Endothelial cell of hepatic sinusoid (primary cell): ENCODE data around the gene ANO10.

ENCODE experiments used
- in situ Hi-C: cut with HindIII; loops from 2 replicates; pipeline ENCODE4 v1.10.0; 2017; ENCODE audit warnings: low sequenced_read_pairs

ANO10 gene

DNA sequence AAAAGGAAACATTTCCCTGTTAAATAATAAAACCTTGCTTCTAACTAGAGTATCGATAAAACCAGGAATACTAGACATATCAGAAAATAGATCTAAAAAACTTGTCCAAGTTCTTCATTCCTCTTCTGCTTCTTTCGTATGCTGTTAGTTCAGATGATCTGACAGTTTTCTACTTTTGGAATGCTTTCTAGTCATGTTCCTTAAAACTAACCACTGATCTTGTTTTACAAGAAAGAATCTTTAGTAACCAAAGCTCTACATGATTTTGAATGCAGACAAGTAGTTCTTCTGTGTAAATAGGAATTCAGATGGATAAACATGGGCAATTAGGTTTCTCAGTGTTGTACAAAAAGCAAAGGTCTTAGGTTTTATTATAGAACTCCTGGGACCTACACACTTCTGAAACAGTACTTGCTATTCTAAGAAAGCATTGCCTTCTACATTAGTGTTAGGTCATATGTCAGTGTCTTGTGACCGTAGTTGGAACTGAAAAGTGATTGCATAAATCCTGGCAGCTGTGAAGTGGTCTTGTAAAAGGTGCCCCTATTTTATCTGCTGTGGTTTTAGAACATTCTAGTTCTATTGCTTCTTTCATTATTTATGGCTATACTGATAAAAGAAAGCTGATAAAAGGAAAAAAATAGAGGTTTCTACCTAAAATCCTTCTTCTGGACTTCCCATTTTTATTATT is 294.8 kb downstream of the ANO10 start:
- in situ Hi-C loops: no loop called here

- in situ Hi-C loops: no loop called here
Measured at GRCh38 chr3:43323541-43323940, 298.3 kb downstream of the ANO10 start.

DNA sequence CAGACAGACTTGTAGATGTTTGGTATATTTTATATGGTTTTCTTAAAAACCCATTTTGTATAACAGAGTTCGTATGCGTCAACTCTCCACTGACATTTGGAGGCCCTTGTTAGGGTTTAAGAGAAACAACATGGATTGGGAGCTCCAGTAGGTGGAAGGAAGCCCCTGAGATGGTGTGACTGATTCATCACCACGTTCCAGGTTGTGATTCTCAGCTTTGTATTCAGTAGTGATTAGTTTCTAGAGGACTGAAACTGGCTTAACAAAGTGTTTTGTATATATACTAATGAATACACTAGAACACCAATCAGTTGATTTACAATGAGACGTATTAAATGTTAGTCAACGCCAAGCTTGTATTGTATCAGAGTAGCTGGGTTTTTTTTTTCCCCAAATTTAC is 301.5 kb downstream of the ANO10 start:
- in situ Hi-C loops: no loop called here

GRCh38 chr3:43319794-43320193 is 302.0 kb downstream of the ANO10 start:
- in situ Hi-C loops: no loop called here

- in situ Hi-C loops: no loop called here
Measured at GRCh38 chr3:43319376-43319775, 302.4 kb downstream of the ANO10 start.

DNA sequence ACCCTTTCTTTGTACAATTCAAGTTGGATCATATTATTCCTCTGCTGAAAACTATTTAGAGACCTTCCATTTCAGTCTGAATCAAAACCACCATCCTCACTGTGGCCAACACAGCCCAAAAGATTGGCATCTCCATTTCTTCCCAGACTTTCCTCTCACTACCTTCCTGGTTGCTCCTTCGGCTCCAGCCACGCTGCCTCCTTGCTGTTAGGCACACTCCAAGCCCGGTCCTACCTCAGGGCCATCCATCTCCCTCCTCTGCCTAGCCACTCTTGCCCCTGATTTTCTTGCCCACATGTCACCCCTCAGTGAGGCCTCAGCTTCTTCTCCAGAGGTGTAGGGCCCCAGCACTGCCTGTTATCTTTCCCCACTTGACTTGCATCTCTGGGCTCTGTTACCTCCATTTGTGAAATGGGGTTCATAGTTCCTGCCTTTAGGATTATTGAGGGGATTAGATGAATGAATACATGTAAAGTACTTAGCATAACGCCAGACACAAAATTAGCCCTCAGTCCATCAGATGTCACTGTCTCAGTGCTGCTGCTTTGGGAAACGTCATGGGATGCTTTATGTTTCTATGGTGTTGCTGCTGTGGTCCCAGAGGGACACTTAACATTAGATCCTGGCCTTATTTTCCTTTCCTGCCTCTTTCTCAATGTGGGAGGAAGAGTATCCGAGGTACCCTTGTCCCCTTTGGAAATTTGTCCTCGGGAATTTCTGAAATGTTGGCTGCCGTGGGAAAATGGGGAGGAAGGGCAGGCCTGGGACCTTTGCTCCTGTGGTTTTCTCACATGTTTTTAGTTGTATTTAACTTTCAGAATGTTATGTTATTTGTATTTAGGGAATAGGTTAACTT is 304.1 kb downstream of the ANO10 start:
- in situ Hi-C loops: no loop called here

DNA sequence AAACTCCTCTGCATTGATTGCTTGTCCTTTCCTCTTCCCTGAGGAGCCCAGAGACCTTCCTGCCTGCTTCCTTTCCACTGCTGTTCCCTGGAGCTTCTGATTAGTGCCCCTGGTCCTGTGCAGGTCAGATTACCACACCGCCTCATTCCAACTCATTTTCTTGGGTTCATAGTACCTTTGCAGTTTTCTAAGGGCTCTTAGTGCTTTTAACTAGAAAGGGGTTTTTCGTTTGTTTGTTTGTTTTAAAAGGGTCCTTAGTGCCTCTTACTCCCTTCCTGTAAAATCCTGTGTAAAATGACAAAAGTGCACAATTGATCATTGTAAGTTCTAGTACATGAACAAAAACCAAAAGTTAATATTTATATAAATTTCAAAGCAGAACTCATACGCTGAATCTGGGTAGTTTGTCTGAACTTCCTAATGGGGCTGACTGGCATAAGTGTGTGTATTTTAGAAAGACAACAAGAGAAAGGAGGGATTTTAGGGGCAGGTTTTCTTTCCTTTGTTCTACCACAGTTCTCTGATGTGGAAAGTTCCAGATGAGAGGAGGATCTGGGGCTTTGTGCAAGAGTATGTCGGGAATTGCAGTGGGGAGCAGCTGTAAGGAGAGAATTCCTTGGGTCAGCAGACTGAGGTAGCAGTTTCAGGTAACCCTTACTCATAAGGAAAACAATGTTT is 304.9 kb downstream of the ANO10 start:
- in situ Hi-C loops: no loop called here
